Subcutaneous adipose tissue (tissue), 4 donors: ENCODE measurements around the gene KSR2. TPM values are rescaled to one million over a fixed set of nuclear protein-coding genes. Genes with fewer than 3 reads are reported as not detected.

Source experiments
- total RNA-seq, 4 donors: library from RNA; depleted of rRNA; stranded (reverse); fragments of >200 nt; gene quantifications; one replicate each; pipeline ENCODE4 v1.1.0, GENCODE V29; 2016
- TF ChIP-seq, protein P1 (sequence below): fragments of 450-650 bp; IDR thresholded peaks from one replicate; pipeline ENCODE4 v1.5.1; 2016; ENCODE audit warnings: low read depth, mild to moderate bottlenecking, control low read depth, antibody characterized with exemption, moderate library complexity

KSR2 gene
- total RNA-seq, 4 donors from 2014 or later = under 0.01 TPM; not detected in 1

- TF ChIP-seq, protein P1, sequence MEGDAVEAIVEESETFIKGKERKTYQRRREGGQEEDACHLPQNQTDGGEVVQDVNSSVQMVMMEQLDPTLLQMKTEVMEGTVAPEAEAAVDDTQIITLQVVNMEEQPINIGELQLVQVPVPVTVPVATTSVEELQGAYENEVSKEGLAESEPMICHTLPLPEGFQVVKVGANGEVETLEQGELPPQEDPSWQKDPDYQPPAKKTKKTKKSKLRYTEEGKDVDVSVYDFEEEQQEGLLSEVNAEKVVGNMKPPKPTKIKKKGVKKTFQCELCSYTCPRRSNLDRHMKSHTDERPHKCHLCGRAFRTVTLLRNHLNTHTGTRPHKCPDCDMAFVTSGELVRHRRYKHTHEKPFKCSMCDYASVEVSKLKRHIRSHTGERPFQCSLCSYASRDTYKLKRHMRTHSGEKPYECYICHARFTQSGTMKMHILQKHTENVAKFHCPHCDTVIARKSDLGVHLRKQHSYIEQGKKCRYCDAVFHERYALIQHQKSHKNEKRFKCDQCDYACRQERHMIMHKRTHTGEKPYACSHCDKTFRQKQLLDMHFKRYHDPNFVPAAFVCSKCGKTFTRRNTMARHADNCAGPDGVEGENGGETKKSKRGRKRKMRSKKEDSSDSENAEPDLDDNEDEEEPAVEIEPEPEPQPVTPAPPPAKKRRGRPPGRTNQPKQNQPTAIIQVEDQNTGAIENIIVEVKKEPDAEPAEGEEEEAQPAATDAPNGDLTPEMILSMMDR = no peak
Measured at GRCh38 chr12:117404940-117405339, 563.9 kb downstream of the KSR2 start.

- TF ChIP-seq, protein P1 = no peak
Measured at GRCh38 chr12:117404203-117404853, 564.5 kb downstream of the KSR2 start.

- TF ChIP-seq, protein P1 = no peak
Measured at GRCh38 chr12:117403586-117404139, 565.1 kb downstream of the KSR2 start.

Other genes starting within 250 kb of the KSR2 start
- gene RFC5, start 47.7 kb upstream of the KSR2 start, total RNA-seq = 10 to 100 TPM in 1 of 4 donors, 1 to 10 TPM in 3; 7.0 to 20.7 (median 8.2) TPM
- gene WSB2, start 92.2 kb upstream of the KSR2 start, total RNA-seq = 10 to 100 TPM; 52.7 to 88.9 (median 58.8) TPM
- 10 to 100 TPM; 21.8 to 58.0 (median 29.5) TPM for gene VSIG10, start 135.0 kb upstream of the KSR2 start, total RNA-seq
- 100 to 1,000 TPM; 207 to 336 (median 255) TPM for gene PEBP1, start 167.1 kb upstream of the KSR2 start, total RNA-seq